Nasal cavity respiratory epithelium epithelial cell of viscerocranial mucosa (primary cell): ENCODE results near the gene ADAMTSL3. TPM values are rescaled to one million over a fixed set of nuclear protein-coding genes. Genes with fewer than 3 reads are reported as not detected.

Experiments
- total RNA-seq: library from RNA; depleted of rRNA; stranded (reverse); fragments of >200 nt; gene quantifications from 2 replicates; pipeline ENCODE4 v1.2.3, GENCODE V29; 2014

The ADAMTSL3 gene
- total RNA-seq, result under 0.01 and 0.07 TPM in 2 replicates

GRCh38 chr15:83653639-83654378 is at the start of gene ADAMTSL3:
ADAMTSL3 (plus strand) TSS chr15:83654123; CDS start chr15:83655762, 1,639 bp downstream.

Other genes with a start within 250 kb of the ADAMTSL3 start
- under 0.01 and 0.14 TPM in 2 replicates for gene SH3GL3, start 206.8 kb upstream of the ADAMTSL3 start, total RNA-seq